H9 (cell line): ENCODE measurements around the gene TBCK. TPM values are rescaled to one million over a fixed set of nuclear protein-coding genes. Genes with fewer than 3 reads are reported as not detected.
"Not testable (repeated sequence)": the region's sequence is repeated elsewhere in the genome, so short reads cannot be mapped to it uniquely, and the experiment has no call there.

ENCODE experiments used
- DNase-seq: peaks from one replicate; pipeline ENCODE4 v3.0.0-alpha.2; 2017
- H2AFZ ChIP-seq: one replicate; pipeline ENCODE4 v1.6.1; 2013; ENCODE audit warnings: mild to moderate bottlenecking, low read length, control low read depth, moderate library complexity
- H2AK5ac ChIP-seq: 2 replicates; pipeline ENCODE4 v1.6.1; 2013; ENCODE audit warnings: low read length, control low read depth, mixed read lengths; ENCODE audit not compliant: insufficient read length
- H2BK120ac ChIP-seq: one replicate; pipeline ENCODE4 v1.6.1; 2013; ENCODE audit warnings: low read depth, mild to moderate bottlenecking, low read length, control low read depth, inconsistent platforms; ENCODE audit not compliant: poor library complexity, severe bottlenecking
- H2BK12ac ChIP-seq: 2 replicates; pipeline ENCODE4 v1.6.1; 2013; ENCODE audit warnings: low read length, control low read depth, mixed read lengths, low read depth; ENCODE audit not compliant: insufficient read length
- H2BK15ac ChIP-seq: 2 replicates; pipeline ENCODE4 v1.6.1; 2013; ENCODE audit warnings: low read depth, low read length, control low read depth
- H2BK20ac ChIP-seq: one replicate; pipeline ENCODE4 v1.6.1; 2013; ENCODE audit warnings: low read depth, mild to moderate bottlenecking, low read length, control low read depth, inconsistent platforms; ENCODE audit not compliant: poor library complexity, severe bottlenecking
- H2BK5ac ChIP-seq: 2 replicates; pipeline ENCODE4 v1.6.1; 2013; ENCODE audit warnings: low read length, control low read depth, mixed read lengths; ENCODE audit not compliant: insufficient read length
- H3K14ac ChIP-seq: 2 replicates; pipeline ENCODE4 v1.6.1; 2013; ENCODE audit warnings: low read length, control low read depth; ENCODE audit not compliant: insufficient read depth
- H3K18ac ChIP-seq: 2 replicates; pipeline ENCODE4 v1.6.1; 2013; ENCODE audit warnings: low read depth, mild to moderate bottlenecking, mixed read lengths, low read length, control low read depth; ENCODE audit not compliant: insufficient read length
- H3K23ac ChIP-seq: 2 replicates; pipeline ENCODE4 v1.6.1; 2013; ENCODE audit warnings: low read length, control low read depth, mixed read lengths, low read depth; ENCODE audit not compliant: insufficient read length
- H3K23me2 ChIP-seq: 2 replicates; pipeline ENCODE4 v1.6.1; 2013; ENCODE audit warnings: low read depth, mild to moderate bottlenecking, mixed read lengths, low read length, control low read depth; ENCODE audit not compliant: insufficient read length, poor library complexity, severe bottlenecking
- H3K27ac ChIP-seq: 2 replicates; pipeline ENCODE4 v1.5.1; 2013; ENCODE audit warnings: low read length, control low read depth, mixed read lengths, low read depth; ENCODE audit not compliant: insufficient read length
- H3K27me3 ChIP-seq: 2 replicates; pipeline ENCODE4 v1.6.1; 2013; ENCODE audit warnings: low read length, control low read depth, inconsistent platforms; ENCODE audit not compliant: insufficient read depth
- H3K4ac ChIP-seq: 2 replicates; pipeline ENCODE4 v1.6.1; 2013; ENCODE audit warnings: low read depth, mild to moderate bottlenecking, control low read depth, inconsistent platforms, low read length, moderate library complexity
- H3K4me1 ChIP-seq: 2 replicates; pipeline ENCODE4 v1.6.1; 2013; ENCODE audit warnings: low read length, control low read depth, inconsistent platforms; ENCODE audit not compliant: insufficient read depth
- H3K4me2 ChIP-seq: 2 replicates; pipeline ENCODE4 v1.6.1; 2013; ENCODE audit warnings: low read length, control low read depth, mixed read lengths; ENCODE audit not compliant: insufficient read length, insufficient read depth
- H3K56ac ChIP-seq: 2 replicates; pipeline ENCODE4 v1.6.1; 2013; ENCODE audit warnings: low read depth, mild to moderate bottlenecking, mixed read lengths, low read length, control low read depth; ENCODE audit not compliant: insufficient read length
- H3K79me1 ChIP-seq: 2 replicates; pipeline ENCODE4 v1.6.1; 2013; ENCODE audit warnings: low read depth, mild to moderate bottlenecking, moderate library complexity, low read length, control low read depth, inconsistent platforms; ENCODE audit not compliant: insufficient read depth, poor library complexity, severe bottlenecking
- H3K79me2 ChIP-seq: 2 replicates; pipeline ENCODE4 v1.6.1; 2013; ENCODE audit warnings: low read length, control low read depth, inconsistent platforms; ENCODE audit not compliant: insufficient read depth
- H3K9ac ChIP-seq: 2 replicates; pipeline ENCODE4 v1.6.1; 2013; ENCODE audit warnings: low read length, control low read depth, mixed read lengths; ENCODE audit not compliant: insufficient read length; ENCODE audit errors: extremely low read depth
- H3K9me3 ChIP-seq: one replicate; pipeline ENCODE4 v1.6.1; 2013; ENCODE audit warnings: low read depth, low read length, inconsistent platforms; ENCODE audit not compliant: control insufficient read depth
- H3T11ph ChIP-seq: one replicate; pipeline ENCODE4 v1.6.1; 2013; ENCODE audit warnings: mild to moderate bottlenecking, low read length, control low read depth, inconsistent platforms
- H4K20me1 ChIP-seq: one replicate; pipeline ENCODE4 v1.6.1; 2013; ENCODE audit not compliant: control insufficient read depth, insufficient read length, insufficient read depth
- H4K5ac ChIP-seq: 2 replicates; pipeline ENCODE4 v1.6.1; 2013; ENCODE audit warnings: low read depth, mild to moderate bottlenecking, mixed read lengths, low read length, control low read depth; ENCODE audit not compliant: insufficient read length
- H4K8ac ChIP-seq: replicated peaks from 2 replicates; pipeline ENCODE4 v1.6.1; 2013; ENCODE audit warnings: low read length, control low read depth, mixed read lengths, low read depth; ENCODE audit not compliant: insufficient read length
- H4K91ac ChIP-seq: 2 replicates; pipeline ENCODE4 v1.6.1; 2013; ENCODE audit warnings: low read depth, mild to moderate bottlenecking, moderate library complexity, mixed read lengths, low read length, control low read depth; ENCODE audit not compliant: insufficient read length
- H3K27ac Mint-ChIP-seq, 3 experiments: 2 replicates in 2 of 3; 3 replicates in 1 of 3; pipeline ENCODE4 v1.8.0; 2020 to 2021; ENCODE audit warnings: mixed read lengths in 3 of 3, mild to moderate bottlenecking in 1 of 3, moderate library complexity in 1 of 3
- H3K27me3 Mint-ChIP-seq: 2 replicates; pipeline ENCODE4 v1.8.0; 2021; ENCODE audit warnings: low read depth, mild to moderate bottlenecking, moderate library complexity, mixed read lengths
- H3K36me3 Mint-ChIP-seq, 3 experiments: 2 replicates in 2 of 3; 3 replicates in 1 of 3; pipeline ENCODE4 v1.8.0; 2020 to 2021; ENCODE audit warnings: low read depth in 3 of 3, mixed read lengths in 3 of 3; ENCODE audit not compliant: insufficient read depth in 1 of 3
- H3K4me1 Mint-ChIP-seq, 2 experiments: 2 replicates each; pipeline ENCODE4 v1.8.0; 2020; ENCODE audit warnings: mixed read lengths in 2 of 2
- H3K4me3 Mint-ChIP-seq, 2 experiments: 2 replicates in 1 of 2; 3 replicates in 1 of 2; pipeline ENCODE4 v1.8.0; 2020 to 2021; ENCODE audit warnings: mild to moderate bottlenecking in 2 of 2, mixed read lengths in 2 of 2, moderate library complexity in 1 of 2
- H3K9me3 Mint-ChIP-seq, 2 experiments: 2 replicates in 1 of 2; 3 replicates in 1 of 2; pipeline ENCODE4 v1.8.0; 2020; ENCODE audit warnings: mild to moderate bottlenecking in 2 of 2, mixed read lengths in 2 of 2, moderate library complexity in 1 of 2
- WGBS: extraction: QIAGEN DNeasy Blood & Tissue Kit; methylation state at CpG from one replicate; pipeline ENCODE4 v1.1.7; 2013; ENCODE audit warnings: missing lambda C conversion rate, low lambda C conversion rate, mixed read lengths; ENCODE audit not compliant: insufficient read length; ENCODE audit errors: extremely low coverage; 5-methylcytosine and 5-hydroxymethylcytosine counted together
- total RNA-seq: library from RNA; stranded (reverse); gene quantifications from 2 replicates; pipeline ENCODE4 v1.2.1, GENCODE V29; 2021
- TF ChIP-seq, protein P1 (sequence below): fragments of 200-600 bp; sonication (generic); conservative IDR thresholded peaks from 3 replicates; pipeline ENCODE4 v1.8.0; 2021; ENCODE audit warnings: antibody characterized with exemption, mild to moderate bottlenecking

The TBCK gene
- total RNA-seq, 1 experiment from 2014 or later, result 22.1 TPM

DNA sequence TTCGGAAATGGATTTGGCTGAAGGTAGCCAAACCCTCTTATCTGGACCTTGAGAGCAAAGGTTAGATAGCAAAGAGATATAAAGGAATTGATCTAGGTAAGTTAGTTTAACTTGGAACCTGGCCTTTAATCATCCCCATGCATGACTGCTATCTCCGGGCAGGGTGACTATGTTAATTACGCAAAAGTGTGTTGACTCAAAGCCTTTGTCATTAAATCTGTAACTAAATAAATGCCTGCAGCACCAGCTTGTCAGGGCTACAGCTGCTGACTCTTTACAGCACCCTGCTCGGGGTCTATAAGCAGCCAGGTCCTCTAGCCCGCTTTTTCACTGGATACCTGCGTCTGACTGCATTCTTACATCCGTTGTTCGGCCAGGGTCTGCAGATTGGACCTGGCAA is 201.7 kb downstream of the TBCK start:
- no peak overlapping the region for H4K8ac ChIP-seq
- peaks cover 51 to 66% (median 62%) of the 10 kb centered on the region in 3 experiments for H3K36me3 Mint-ChIP-seq
- H3K9ac ChIP-seq, result no peak overlapping the region
- H3K27me3 Mint-ChIP-seq, result no peaks in the 10 kb centered on the region
- no peak overlapping the region for H2AK5ac ChIP-seq
- no peaks in the 10 kb centered on the region for H3K4me1 ChIP-seq
- H4K20me1 ChIP-seq, result no peaks in the 10 kb centered on the region
- no peak overlapping the region for H3K18ac ChIP-seq
- H3K9me3 Mint-ChIP-seq, result peaks cover 34 to 45% of the 10 kb centered on the region in 2 experiments
- H3K79me1 ChIP-seq, result no peaks in the 10 kb centered on the region
- no peak overlapping the region for H2BK15ac ChIP-seq
- no peak overlapping the region for H2BK5ac ChIP-seq
- no CpG with 5 or more reads among the region's 8 CpGs for WGBS
- H3K23ac ChIP-seq, result no peak overlapping the region
- TF ChIP-seq, protein P1, sequence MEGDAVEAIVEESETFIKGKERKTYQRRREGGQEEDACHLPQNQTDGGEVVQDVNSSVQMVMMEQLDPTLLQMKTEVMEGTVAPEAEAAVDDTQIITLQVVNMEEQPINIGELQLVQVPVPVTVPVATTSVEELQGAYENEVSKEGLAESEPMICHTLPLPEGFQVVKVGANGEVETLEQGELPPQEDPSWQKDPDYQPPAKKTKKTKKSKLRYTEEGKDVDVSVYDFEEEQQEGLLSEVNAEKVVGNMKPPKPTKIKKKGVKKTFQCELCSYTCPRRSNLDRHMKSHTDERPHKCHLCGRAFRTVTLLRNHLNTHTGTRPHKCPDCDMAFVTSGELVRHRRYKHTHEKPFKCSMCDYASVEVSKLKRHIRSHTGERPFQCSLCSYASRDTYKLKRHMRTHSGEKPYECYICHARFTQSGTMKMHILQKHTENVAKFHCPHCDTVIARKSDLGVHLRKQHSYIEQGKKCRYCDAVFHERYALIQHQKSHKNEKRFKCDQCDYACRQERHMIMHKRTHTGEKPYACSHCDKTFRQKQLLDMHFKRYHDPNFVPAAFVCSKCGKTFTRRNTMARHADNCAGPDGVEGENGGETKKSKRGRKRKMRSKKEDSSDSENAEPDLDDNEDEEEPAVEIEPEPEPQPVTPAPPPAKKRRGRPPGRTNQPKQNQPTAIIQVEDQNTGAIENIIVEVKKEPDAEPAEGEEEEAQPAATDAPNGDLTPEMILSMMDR, result no peak
- H3T11ph ChIP-seq, result no peak overlapping the region
- H2BK120ac ChIP-seq, result no peak overlapping the region
- no peak overlapping the region for H3K4me2 ChIP-seq
- H4K91ac ChIP-seq, result no peak overlapping the region
- peaks cover 23% of the 10 kb centered on the region for H3K9me3 ChIP-seq
- H3K14ac ChIP-seq, result no peak overlapping the region
- no peak overlapping the region for H3K56ac ChIP-seq
- no peak overlapping the region for H2AFZ ChIP-seq
- H2BK20ac ChIP-seq, result no peak overlapping the region
- no peak overlapping the region for H3K27ac ChIP-seq
- H3K27ac Mint-ChIP-seq, result no peak overlapping the region
- no peak overlapping the region for H3K4ac ChIP-seq
- H3K4me3 Mint-ChIP-seq, result no peak overlapping the region
- no peaks in the 10 kb centered on the region for H3K27me3 ChIP-seq
- H4K5ac ChIP-seq, result no peak overlapping the region
- no peaks in the 10 kb centered on the region for H3K23me2 ChIP-seq
- H2BK12ac ChIP-seq, result no peak overlapping the region
- no peaks in the 10 kb centered on the region for H3K79me2 ChIP-seq
- DNase-seq, result no peak
- peaks cover 4 to 9% of the 10 kb centered on the region in 2 experiments for H3K4me1 Mint-ChIP-seq

DNA sequence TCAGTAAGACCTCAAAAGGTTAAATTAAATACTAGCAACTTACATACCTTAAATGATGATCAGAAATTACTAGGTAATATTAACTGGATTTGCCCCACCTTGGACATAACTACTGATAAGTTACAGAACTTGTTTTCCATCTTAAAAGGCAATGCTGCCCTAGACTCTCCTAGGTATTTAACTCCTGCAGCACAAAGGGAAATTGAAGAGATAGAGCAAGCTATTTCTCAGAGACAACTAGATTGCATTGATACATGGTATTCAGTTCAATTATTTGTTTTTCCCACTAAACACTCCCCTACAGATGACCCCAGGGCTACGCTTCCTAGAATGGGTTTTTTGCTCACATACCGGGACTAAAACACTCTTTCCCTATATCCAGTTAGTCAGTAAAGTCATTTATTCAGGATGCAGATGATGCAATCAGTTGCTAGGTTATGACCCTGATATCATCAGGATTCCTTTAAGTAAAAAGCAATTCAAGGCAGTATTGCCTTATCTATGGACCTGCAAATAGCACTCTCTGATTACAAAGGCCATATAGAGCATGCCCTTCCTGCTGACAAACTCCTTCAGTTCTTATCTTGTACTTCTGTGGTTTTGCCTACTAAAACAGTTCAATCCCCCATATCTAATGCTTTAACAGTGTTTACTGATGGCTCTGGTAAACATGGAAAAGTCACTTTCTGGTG is 204.1 kb downstream of the TBCK start:
- H3K79me2 ChIP-seq, H4K5ac ChIP-seq, H4K8ac ChIP-seq, H2BK5ac ChIP-seq, H3K27ac ChIP-seq, H2BK12ac ChIP-seq, H4K20me1 ChIP-seq, H2AK5ac ChIP-seq, H2AFZ ChIP-seq, H2BK120ac ChIP-seq, H3K14ac ChIP-seq, H3K4me1 Mint-ChIP-seq, H3K4me2 ChIP-seq, H3K23me2 ChIP-seq, H3K4ac ChIP-seq, H3K4me3 Mint-ChIP-seq, H3K9ac ChIP-seq, H3K27me3 Mint-ChIP-seq, H3K56ac ChIP-seq, H3K4me1 ChIP-seq, H3K79me1 ChIP-seq, H3K23ac ChIP-seq, H3K27ac Mint-ChIP-seq, H2BK15ac ChIP-seq, H3K18ac ChIP-seq, H2BK20ac ChIP-seq, H4K91ac ChIP-seq, H3K27me3 ChIP-seq, DNase-seq, H3T11ph ChIP-seq: not testable (repeated sequence)
- Mint-ChIP-seq H3K36me3 (peaks cover 62 to 83% (median 76%) of the 10 kb centered on the region in 3 experiments), H3K9me3 (peaks cover 45 to 53% of the 10 kb centered on the region in 2 experiments)
- peaks cover 23% of the 10 kb centered on the region for H3K9me3 ChIP-seq
- whole genome bisulfite sequencing, result no CpG with 5 or more reads among the region's 2 CpGs
